NCI-H345 (cell line): Measurements from ENCODE around the gene OSBPL7.

Experiments used
- DNase-seq: peaks from one replicate; lab custom pipeline; 2025; lab: John Stamatoyannopoulos, UW

Gene OSBPL7

GRCh38 chr17:47823519-47823918 is 1.9 kb upstream of the OSBPL7 start:
- DNase-seq, result no peak

GRCh38 chr17:47822785-47823184 is 1.2 kb upstream of the OSBPL7 start:
- no peak for DNase-seq

GRCh38 chr17:47821031-47821423 is 567 bp downstream of the OSBPL7 start:
- DNase-seq, result no peak

- no peak for DNase-seq
Measured at GRCh38 chr17:47820033-47820789, 1.4 kb downstream of the OSBPL7 start.

- DNase-seq, result no peak
Measured at GRCh38 chr17:47819475-47819874, 2.1 kb downstream of the OSBPL7 start.

GRCh38 chr17:47818002-47818695 is 3.4 kb downstream of the OSBPL7 start:
- DNase-seq, result no peak

- no peak for DNase-seq
Measured at GRCh38 chr17:47816947-47817346, 4.6 kb downstream of the OSBPL7 start.

- no peak for DNase-seq
Measured at GRCh38 chr17:47816111-47816735, 5.4 kb downstream of the OSBPL7 start.

- no peak for DNase-seq
Measured at GRCh38 chr17:47815106-47815918, 6.3 kb downstream of the OSBPL7 start.

GRCh38 chr17:47813512-47814031 is 8.0 kb downstream of the OSBPL7 start:
- DNase-seq, result no peak

GRCh38 chr17:47813077-47813476 is 8.5 kb downstream of the OSBPL7 start:
- no peak for DNase-seq

- no peak for DNase-seq
Measured at GRCh38 chr17:47812146-47812920, 9.3 kb downstream of the OSBPL7 start.

- no peak for DNase-seq
Measured at GRCh38 chr17:47811709-47812108, 9.9 kb downstream of the OSBPL7 start.

GRCh38 chr17:47810901-47811635 is 10.5 kb downstream of the OSBPL7 start:
- DNase-seq, result no peak

- DNase-seq, result no peak
Measured at GRCh38 chr17:47810200-47810821, 11.3 kb downstream of the OSBPL7 start.

- DNase-seq, result no peak
Measured at GRCh38 chr17:47808830-47809480, 12.6 kb downstream of the OSBPL7 start.

GRCh38 chr17:47808036-47808829 is 13.4 kb downstream of the OSBPL7 start:
- no peak for DNase-seq

- DNase-seq, result no peak
Measured at GRCh38 chr17:47807421-47807820, 14.2 kb downstream of the OSBPL7 start.

GRCh38 chr17:47806913-47807255 is 14.7 kb downstream of the OSBPL7 start:
- DNase-seq, result no peak
